Transverse colon (tissue), 4 donors: ENCODE measurements around the gene CCT6A.

Experiments
- CTCF ChIP-seq, 5 experiments: fragments of 200-600 bp in 3 of 5; fragments of 450-650 bp in 2 of 5; sonication (generic) in 3 of 5; IDR thresholded peaks; 1 replicate in 2 of 5; 2 replicates in 3 of 5; pipeline ENCODE4 v1.5.1; 2016 to 2017; ENCODE audit warnings: antibody characterized with exemption in 5 of 5, inconsistent platforms in 3 of 5, mild to moderate bottlenecking in 2 of 5, moderate library complexity in 1 of 5
- POLR2A ChIP-seq: fragments of 450-650 bp; IDR thresholded peaks from one replicate; pipeline ENCODE4 v1.6.1; 2016; ENCODE audit warnings: antibody characterized with exemption, mild to moderate bottlenecking, moderate library complexity
- POLR2AphosphoS5 ChIP-seq, 3 donors: sonication (generic); formaldehyde crosslinking; IDR thresholded peaks; one replicate each; pipeline ENCODE4 v1.6.1; 2016; ENCODE audit warnings: antibody characterized with exemption in 3 of 3

GRCh38 chr7:56106108-56107073 is 54.8 kb downstream of the CCT6A start, which contains the start of gene CHCHD2:
- TF ChIP-seq CTCF (IDR thresholded peaks at IDR 0.05): no peak
- peak; percentile 97 for TF ChIP-seq POLR2A
- TF ChIP-seq POLR2AphosphoS5 (IDR thresholded peaks at IDR 0.05): peak; percentile 94 to 98 (median 98)
